Stimulated activated CD8-positive, alpha-beta memory T cell treated with anti-CD3 and anti-CD28 coated beads, Interleukin-7, amount 100 ng/mL, for 24 hours (primary cell): Measurements from ENCODE around the gene TUB.

Experiments used
- DNase-seq: peaks from one replicate; pipeline ENCODE4 v3.0.0-alpha.2; 2020; ENCODE audit warnings: low read depth

TUB gene

GRCh38 chr11:8091721-8092120, 10.7 kb downstream of the TUB start:
- DNase-seq, result no peak

- peak; percentile 22 for DNase-seq
Measured at GRCh38 chr11:8092587-8093424, 11.8 kb downstream of the TUB start.

GRCh38 chr11:8093931-8094575, 13.0 kb downstream of the TUB start:
- no peak for DNase-seq

GRCh38 chr11:8094656-8095055, 13.6 kb downstream of the TUB start:
- no peak for DNase-seq

GRCh38 chr11:8095371-8095770, 14.4 kb downstream of the TUB start:
- no peak for DNase-seq

- no peak for DNase-seq
Measured at GRCh38 chr11:8095806-8096522, 15.0 kb downstream of the TUB start.

- no peak for DNase-seq
Measured at GRCh38 chr11:8096575-8096974, 15.6 kb downstream of the TUB start.

- DNase-seq, result no peak
Measured at GRCh38 chr11:8097062-8097461, 16.1 kb downstream of the TUB start.

GRCh38 chr11:8097468-8097867, 16.5 kb downstream of the TUB start:
- DNase-seq, result no peak

DNA sequence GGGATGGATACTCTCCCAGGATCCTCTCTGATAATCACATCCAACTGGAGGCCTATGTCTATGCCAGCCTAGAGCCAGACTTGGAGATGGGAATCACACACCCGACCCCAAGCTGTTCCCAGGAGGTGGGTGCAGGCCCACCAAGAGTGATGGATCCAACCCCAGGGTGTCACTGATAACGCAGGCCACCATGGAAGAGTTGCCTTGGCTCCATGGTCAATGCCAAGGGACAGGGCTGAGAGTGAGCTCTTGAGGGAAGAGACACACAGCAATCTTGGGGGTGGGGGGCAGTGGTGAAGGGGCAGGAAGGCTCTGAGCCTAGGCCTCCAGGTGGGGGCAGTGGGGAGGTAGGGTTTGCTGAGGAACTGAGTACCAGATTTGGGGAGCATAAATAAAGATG, 16.9 kb downstream of the TUB start:
- DNase-seq, result no peak

DNA sequence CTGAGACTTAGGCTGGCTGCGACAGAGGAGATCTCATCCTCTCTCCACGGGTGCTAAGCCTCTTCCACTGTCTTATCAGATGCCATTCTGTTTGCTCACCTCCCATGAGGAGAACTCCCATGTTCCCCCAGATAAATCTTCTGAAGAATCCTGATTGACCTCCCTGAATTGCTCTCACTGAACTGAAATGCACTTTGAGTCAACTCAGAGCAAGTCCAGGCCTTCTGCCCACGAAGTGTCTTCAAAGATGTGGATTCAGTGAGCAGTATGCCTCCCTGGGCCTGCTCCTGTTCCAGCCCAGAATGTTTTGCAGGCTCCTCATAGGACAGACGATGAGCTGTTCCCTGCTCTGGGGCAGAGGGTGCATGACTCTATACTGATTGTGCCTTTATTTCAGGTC, 17.4 kb downstream of the TUB start:
- no peak for DNase-seq

- no peak for DNase-seq
Measured at GRCh38 chr11:8098879-8099278, 17.9 kb downstream of the TUB start.

- peak; percentile 53 for DNase-seq
Measured at GRCh38 chr11:8099291-8099899, 18.4 kb downstream of the TUB start.

DNA sequence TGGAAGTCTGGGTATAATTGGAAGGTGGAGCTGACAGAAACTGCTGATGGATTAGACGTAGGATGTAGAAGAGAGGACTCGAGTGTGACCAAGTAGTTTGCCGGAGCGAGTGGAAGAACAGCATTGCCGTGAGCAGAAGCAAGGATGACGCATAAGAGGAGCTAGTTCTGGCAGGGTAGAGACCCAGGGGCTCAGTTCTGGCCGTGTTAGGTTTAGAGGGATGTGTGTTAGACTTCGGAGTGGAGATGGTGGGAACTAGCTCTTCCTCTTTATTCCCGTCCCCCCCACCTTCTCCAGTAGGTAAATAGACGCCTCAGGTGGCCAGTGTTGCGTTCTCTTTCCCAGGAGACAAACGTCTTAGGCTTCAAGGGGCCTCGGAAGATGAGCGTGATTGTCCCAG, 19.1 kb downstream of the TUB start:
- DNase-seq, result no peak

GRCh38 chr11:8100605-8101004, 19.6 kb downstream of the TUB start:
- DNase-seq, result no peak

DNA sequence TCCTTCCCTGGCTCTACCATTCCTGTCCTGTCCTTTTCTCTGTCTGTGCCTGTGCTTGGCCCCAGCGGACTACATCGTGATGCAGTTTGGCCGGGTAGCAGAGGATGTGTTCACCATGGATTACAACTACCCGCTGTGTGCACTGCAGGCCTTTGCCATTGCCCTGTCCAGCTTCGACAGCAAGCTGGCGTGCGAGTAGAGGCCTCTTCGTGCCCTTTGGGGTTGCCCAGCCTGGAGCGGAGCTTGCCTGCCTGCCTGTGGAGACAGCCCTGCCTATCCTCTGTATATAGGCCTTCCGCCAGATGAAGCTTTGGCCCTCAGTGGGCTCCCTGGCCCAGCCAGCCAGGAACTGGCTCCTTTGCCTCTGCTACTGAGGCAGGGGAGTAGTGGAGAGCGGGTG, 20.4 kb downstream of the TUB start:
- no peak for DNase-seq

DNA sequence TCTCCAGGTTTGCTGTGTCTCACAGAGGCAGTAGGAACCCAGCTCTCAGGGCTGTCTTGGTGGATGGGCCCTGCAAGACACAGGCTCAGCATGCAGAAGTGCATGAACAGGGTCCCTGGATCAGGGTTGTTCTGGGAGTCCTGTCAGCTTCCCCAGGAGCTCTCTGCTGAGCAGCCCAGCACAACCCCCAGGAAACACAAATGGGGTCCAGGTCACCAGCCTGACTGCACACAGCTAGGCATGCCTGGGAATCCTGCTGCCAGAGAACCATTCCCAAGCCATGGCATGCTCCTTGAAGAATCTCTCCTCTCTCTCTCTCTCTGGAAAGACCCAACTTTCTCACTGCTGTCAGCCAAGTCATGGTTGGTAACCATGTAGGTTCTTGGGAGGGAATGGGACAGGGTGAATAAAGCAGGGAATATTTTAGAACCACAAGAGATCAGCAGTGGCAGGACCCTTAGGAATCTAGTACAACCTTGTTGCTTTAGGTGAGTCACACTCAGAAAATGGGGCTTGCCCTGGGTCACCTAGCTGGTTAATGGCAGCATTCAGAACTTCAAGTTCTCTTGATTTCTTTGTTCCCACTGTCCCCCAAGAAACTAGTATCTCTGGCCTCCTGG, 21.4 kb downstream of the TUB start:
- DNase-seq, result no peak

DNA sequence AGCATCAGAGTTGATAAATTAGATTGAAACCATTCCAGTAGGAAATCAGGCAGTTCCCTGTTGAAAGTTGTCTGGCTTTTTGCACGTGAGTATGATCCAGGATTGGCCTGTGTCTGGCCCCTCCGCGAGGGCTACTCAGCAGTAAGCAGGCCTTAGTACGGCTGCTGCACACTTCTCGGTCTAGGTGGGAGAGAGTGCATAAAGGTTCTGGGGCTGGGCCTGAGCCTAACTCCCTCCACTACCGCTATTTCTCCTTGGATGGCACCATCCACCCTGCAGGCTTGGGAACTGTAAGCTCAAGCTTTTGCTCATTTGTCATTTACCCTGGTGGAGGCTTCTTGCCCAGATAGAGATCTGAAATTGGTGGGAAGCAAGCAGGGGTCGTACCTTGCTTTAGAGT, 22.0 kb downstream of the TUB start:
- DNase-seq, result no peak

GRCh38 chr11:8103909-8104308, 22.9 kb downstream of the TUB start:
- no peak for DNase-seq

DNA sequence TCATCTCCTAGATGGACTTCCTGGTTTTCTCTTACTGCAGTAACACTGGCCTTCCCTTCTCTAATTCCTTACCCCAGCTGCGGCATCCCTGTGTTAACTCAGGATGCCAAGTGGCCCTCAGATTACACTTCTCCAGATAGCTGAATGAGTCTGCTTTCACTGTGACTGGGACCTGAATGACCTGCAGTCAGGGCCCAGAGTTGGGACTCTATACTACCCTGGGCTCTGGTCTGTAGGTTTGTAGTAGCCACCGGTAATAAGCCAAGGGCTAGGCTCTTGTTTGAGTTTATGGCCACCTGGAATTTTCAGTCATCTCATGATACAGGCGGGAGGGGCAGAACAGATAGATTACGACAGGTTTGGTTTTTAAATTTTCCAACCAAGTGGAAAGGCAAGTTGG, 24.1 kb downstream of the TUB start:
- DNase-seq, result no peak

DNA sequence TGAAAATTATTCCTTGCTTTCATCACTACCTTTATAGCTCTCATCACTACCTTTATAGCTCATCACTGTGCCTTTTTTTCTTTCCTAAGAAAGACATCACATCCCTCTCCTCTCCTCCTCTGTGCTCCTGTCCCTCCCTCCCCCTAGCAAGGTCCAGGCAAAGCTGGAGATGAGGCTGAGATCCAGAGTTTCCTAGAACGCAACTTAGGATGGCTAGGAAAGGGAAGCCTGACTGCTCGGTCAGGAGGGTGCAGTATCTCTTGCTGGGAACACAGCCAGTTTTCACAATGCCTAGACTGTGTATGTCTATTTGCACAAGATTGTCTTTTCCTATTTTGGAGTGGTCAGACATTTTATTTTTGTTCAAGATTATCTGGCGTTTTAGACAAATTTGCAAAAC, 24.7 kb downstream of the TUB start:
- DNase-seq, result no peak

DNA sequence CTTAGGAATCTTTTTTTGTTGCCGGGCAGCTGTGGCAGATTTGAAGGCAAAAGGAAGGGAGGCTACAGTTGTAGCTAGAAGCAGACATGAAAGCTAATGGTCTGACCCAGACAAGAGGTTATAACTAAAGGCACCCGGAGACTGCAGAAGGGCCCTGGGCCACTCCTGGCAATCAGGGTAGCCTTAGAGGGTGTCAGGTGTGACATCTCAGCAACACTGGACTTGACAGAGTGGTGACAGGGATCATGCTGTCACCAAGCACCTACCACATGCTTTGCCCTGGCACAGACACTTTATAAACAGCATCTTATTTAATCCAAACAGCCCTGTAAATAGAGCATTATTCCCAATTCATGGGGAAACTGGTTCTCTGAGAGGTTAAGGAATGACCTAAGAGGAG, 25.7 kb downstream of the TUB start:
- DNase-seq, result no peak
